A549 treated with AZD2906 at 1 μM for 4 hours (cell line): ENCODE measurements around the gene SH3GL1. TPM values are rescaled to one million over a fixed set of nuclear protein-coding genes. Genes with fewer than 3 reads are reported as not detected.

Source experiments
- total RNA-seq: library from RNA; stranded (reverse); fragments of 200-300 nt; extraction: Qiagen RNA extraction; gene quantifications from 5 replicates; pipeline ENCODE4 v1.2.3, GENCODE V29; 2022

SH3GL1 gene
- 45.8 to 61.4 TPM (median 59.4 TPM) in 5 replicates for total RNA-seq

GRCh38 chr19:4400135-4400936 is at the start of gene SH3GL1:
Gene SH3GL1, minus strand, starts transcription at chr19:4400547. Its CDS starts 179 bp downstream, at chr19:4400368.

GRCh38 chr19:4402171-4403004 is 2.0 kb upstream of the SH3GL1 start, which contains the start of gene CHAF1A:
Gene CHAF1A, plus strand, starts transcription at chr19:4402640. Its CDS starts 123 bp downstream, at chr19:4402763.

GRCh38 chr19:4343370-4344307 is 56.7 kb downstream of the SH3GL1 start, which contains the start of gene MPND:
Gene MPND, plus strand, starts transcription at chr19:4343562. Its CDS starts 32 bp downstream, at chr19:4343594.

GRCh38 chr19:4338441-4339355 is 61.6 kb downstream of the SH3GL1 start, which contains the start of gene STAP2:
Gene STAP2, minus strand, starts transcription at chr19:4338827. Its CDS starts 74 bp downstream, at chr19:4338753.

Other genes with a start within 250 kb of the SH3GL1 start
- 0.08 to 0.15 TPM (median 0.11 TPM) in 5 replicates for gene CREB3L3, start 246.9 kb downstream of the SH3GL1 start, total RNA-seq
- 26.8 to 40.9 TPM (median 35.5 TPM) in 5 replicates for gene SIRT6, start 218.0 kb downstream of the SH3GL1 start, total RNA-seq
- 0.17 to 0.29 TPM (median 0.24 TPM) in 5 replicates for gene ANKRD24, start 217.9 kb downstream of the SH3GL1 start, total RNA-seq
- gene EBI3, start 171.0 kb downstream of the SH3GL1 start, total RNA-seq, result 2.5 to 4.9 TPM (median 3.1 TPM) in 5 replicates
- 18.3 to 21.8 TPM (median 20.1 TPM) in 5 replicates for gene YJU2, start 153.5 kb downstream of the SH3GL1 start, total RNA-seq
- gene SHD, start 121.3 kb downstream of the SH3GL1 start, total RNA-seq, result 0.12 to 0.17 TPM (median 0.15 TPM) in 3 of 5 replicates, not detected in the others
- not detected in 5 replicates for gene TMIGD2, start 98.2 kb downstream of the SH3GL1 start, total RNA-seq
- gene FSD1, start 95.9 kb downstream of the SH3GL1 start, total RNA-seq, result 8.0 to 9.1 TPM (median 8.3 TPM) in 5 replicates
- 0.09 to 0.24 TPM in 2 of 5 replicates, not detected in the others for gene STAP2, start 61.7 kb downstream of the SH3GL1 start, total RNA-seq
- gene MPND, start 57.0 kb downstream of the SH3GL1 start, total RNA-seq, result 5.0 to 12.2 TPM (median 10.5 TPM) in 5 replicates
- gene CHAF1A, start 2.1 kb upstream of the SH3GL1 start, total RNA-seq, result 20.4 to 22.3 TPM (median 21.2 TPM) in 5 replicates
- gene UBXN6, start 57.2 kb upstream of the SH3GL1 start, total RNA-seq, result 39.6 to 66.9 TPM (median 60.1 TPM) in 5 replicates
- gene HDGFL2, start 71.8 kb upstream of the SH3GL1 start, total RNA-seq, result 25.2 to 29.7 TPM (median 26.5 TPM) in 5 replicates
- gene PLIN4, start 117.9 kb upstream of the SH3GL1 start, total RNA-seq, result 0.09 to 0.15 TPM (median 0.12 TPM) in 5 replicates
- gene PLIN5, start 134.7 kb upstream of the SH3GL1 start, total RNA-seq, result 0.10 to 0.39 TPM (median 0.14 TPM) in 5 replicates
- 0.06 to 0.20 TPM (median 0.11 TPM) in 5 replicates for gene LRG1, start 139.5 kb upstream of the SH3GL1 start, total RNA-seq
- gene SEMA6B, start 159.1 kb upstream of the SH3GL1 start, total RNA-seq, result 4.9 to 6.0 TPM (median 5.0 TPM) in 5 replicates
- 2.7 to 4.3 TPM (median 3.5 TPM) in 5 replicates for gene TNFAIP8L1, start 239.0 kb upstream of the SH3GL1 start, total RNA-seq